PC-3 (cell line): ENCODE results near the gene ADCY5. TPM values are rescaled to one million over a fixed set of nuclear protein-coding genes. Genes with fewer than 3 reads are reported as not detected.

ENCODE experiments used
- ATAC-seq: fragments of 200-7000 bp; cut with Tn5 transposase; 2 replicates; pipeline ENCODE4 v1.9.1; 2020; ENCODE audit warnings: mild to moderate bottlenecking, moderate library complexity
- BruUV-seq: library from RNA; stranded (reverse); fragments of 400-500 nt; replicated peaks from 2 replicates; lab custom pipeline; 2021; lab: Mats Ljungman, UMichigan
- CTCF ChIA-PET: fragments of 300-600 bp; sonication (Branson Sonifier 250); formaldehyde crosslinking; loops from one replicate; lab custom pipeline; 2022; ENCODE audit warnings: antibody characterized with exemption; lab: Charles Lee
- POLR2A ChIA-PET: fragments of 300-600 bp; sonication (Branson Sonifier 250); formaldehyde crosslinking; loops from one replicate; lab custom pipeline; 2022; ENCODE audit warnings: antibody characterized with exemption; ENCODE audit not compliant: unreplicated experiment; lab: Charles Lee
- DNase-seq: peaks from one replicate; pipeline ENCODE4 v3.0.0-alpha.2; 2015
- H2AFZ ChIP-seq: fragments of 300-600 bp; sonication (generic); 2 replicates; pipeline ENCODE4 v1.6.0; 2016; ENCODE audit warnings: antibody characterized with exemption, low read length
- H3F3A ChIP-seq: fragments of 300-600 bp; sonication (generic); one replicate; pipeline ENCODE4 v1.6.0; 2017; ENCODE audit warnings: antibody characterized with exemption, low read length, control low read depth, mild to moderate bottlenecking; ENCODE audit not compliant: unreplicated experiment
- H3K27ac ChIP-seq: fragments of 300-600 bp; sonication (generic); 2 replicates; pipeline ENCODE4 v1.5.1; 2016; ENCODE audit warnings: mild to moderate bottlenecking, low read length
- H3K27me3 ChIP-seq: fragments of 300-600 bp; sonication (generic); 2 replicates; pipeline ENCODE4 v1.6.1; 2016; ENCODE audit warnings: low read length, mixed read lengths
- H3K36me3 ChIP-seq: fragments of 300-600 bp; sonication (generic); 2 replicates; pipeline ENCODE4 v1.6.1; 2016; ENCODE audit warnings: low read depth, mixed run types, low read length, mixed read lengths
- H3K4me1 ChIP-seq: fragments of 300-600 bp; sonication (generic); 2 replicates; pipeline ENCODE4 v1.5.1; 2016; ENCODE audit warnings: low read length; ENCODE audit not compliant: insufficient read depth
- H3K4me2 ChIP-seq: fragments of 300-600 bp; sonication (generic); 2 replicates; pipeline ENCODE4 v1.6.0; 2016; ENCODE audit warnings: low read length
- H3K4me3 ChIP-seq: fragments of 300-600 bp; sonication (generic); 2 replicates; pipeline ENCODE4 v1.5.1; 2016; ENCODE audit warnings: mild to moderate bottlenecking, low read length, mixed read lengths
- H3K79me2 ChIP-seq: fragments of 300-600 bp; sonication (generic); 2 replicates; pipeline ENCODE4 v1.6.1; 2017; ENCODE audit warnings: low read length, mixed read lengths
- H3K9ac ChIP-seq: fragments of 300-600 bp; sonication (generic); 2 replicates; pipeline ENCODE4 v1.6.0; 2016; ENCODE audit warnings: mild to moderate bottlenecking, low read length
- H3K9me2 ChIP-seq: fragments of 300-600 bp; sonication (generic); replicated peaks from 2 replicates; pipeline ENCODE4 v1.6.1; 2016; ENCODE audit warnings: mixed run types, low read length, mixed read lengths
- H3K9me3 ChIP-seq: fragments of 300-600 bp; sonication (generic); 2 replicates; pipeline ENCODE4 v1.6.1; 2016; ENCODE audit warnings: low read length, mixed read lengths
- H4K20me1 ChIP-seq: fragments of 300-600 bp; sonication (generic); 2 replicates; pipeline ENCODE4 v1.6.1; 2016; ENCODE audit warnings: low read length, mixed read lengths
- EZH2 ChIP-seq: fragments of 300-600 bp; sonication (generic); IDR thresholded peaks from one replicate; pipeline ENCODE4 v1.6.1; 2017; ENCODE audit warnings: antibody characterized with exemption, mild to moderate bottlenecking, low read length; ENCODE audit not compliant: unreplicated experiment
- EZH2phosphoT487 ChIP-seq: fragments of 300-600 bp; sonication (generic); IDR thresholded peaks from 2 replicates; pipeline ENCODE4 v1.6.1; 2018; ENCODE audit warnings: mild to moderate bottlenecking, antibody characterized with exemption, low read length, borderline replicate concordance
- intact Hi-C: fragments of 100-400 bp; cut with micrococcal nuclease; formaldehyde crosslinking; loops from 2 replicates; pipeline ENCODE4 v1.9.0; 2023
- total RNA-seq: library from RNA; depleted of rRNA; stranded (reverse); fragments of >200 nt; gene quantifications from 2 replicates; pipeline ENCODE4 v1.2.3, GENCODE V29; 2014
- TF ChIP-seq, protein P1 (sequence below): fragments of 300-600 bp; sonication (generic); conservative IDR thresholded peaks from 2 replicates; pipeline ENCODE4 v1.5.1; 2017; ENCODE audit warnings: antibody characterized with exemption, low read depth, mild to moderate bottlenecking, low read length

ADCY5 gene
- total RNA-seq, 1 experiment from 2014 or later = not detected

DNA sequence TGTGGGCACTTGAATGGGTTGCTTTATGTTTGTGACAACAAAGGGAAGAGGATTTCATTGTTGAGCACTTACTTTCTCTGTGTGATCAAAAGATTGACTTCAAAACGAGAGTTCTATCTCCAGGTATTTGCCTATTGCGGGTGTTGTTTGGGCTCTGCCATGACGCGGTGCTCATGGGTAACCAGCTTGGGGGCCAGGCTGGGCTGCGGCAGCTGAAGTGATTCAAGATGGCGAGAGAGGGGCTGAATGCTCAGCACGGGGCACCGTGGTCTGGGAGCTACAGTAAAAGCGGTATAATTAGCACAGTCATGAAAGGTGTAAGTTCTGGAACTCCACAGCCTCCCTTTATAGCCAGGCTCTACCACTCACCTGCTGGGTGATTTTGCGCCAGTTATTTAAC lies 31.0 kb upstream of the ADCY5 start:
- TF ChIP-seq, protein P1, sequence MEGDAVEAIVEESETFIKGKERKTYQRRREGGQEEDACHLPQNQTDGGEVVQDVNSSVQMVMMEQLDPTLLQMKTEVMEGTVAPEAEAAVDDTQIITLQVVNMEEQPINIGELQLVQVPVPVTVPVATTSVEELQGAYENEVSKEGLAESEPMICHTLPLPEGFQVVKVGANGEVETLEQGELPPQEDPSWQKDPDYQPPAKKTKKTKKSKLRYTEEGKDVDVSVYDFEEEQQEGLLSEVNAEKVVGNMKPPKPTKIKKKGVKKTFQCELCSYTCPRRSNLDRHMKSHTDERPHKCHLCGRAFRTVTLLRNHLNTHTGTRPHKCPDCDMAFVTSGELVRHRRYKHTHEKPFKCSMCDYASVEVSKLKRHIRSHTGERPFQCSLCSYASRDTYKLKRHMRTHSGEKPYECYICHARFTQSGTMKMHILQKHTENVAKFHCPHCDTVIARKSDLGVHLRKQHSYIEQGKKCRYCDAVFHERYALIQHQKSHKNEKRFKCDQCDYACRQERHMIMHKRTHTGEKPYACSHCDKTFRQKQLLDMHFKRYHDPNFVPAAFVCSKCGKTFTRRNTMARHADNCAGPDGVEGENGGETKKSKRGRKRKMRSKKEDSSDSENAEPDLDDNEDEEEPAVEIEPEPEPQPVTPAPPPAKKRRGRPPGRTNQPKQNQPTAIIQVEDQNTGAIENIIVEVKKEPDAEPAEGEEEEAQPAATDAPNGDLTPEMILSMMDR = no peak
- no peaks in the 10 kb centered on the region for H3K4me1 ChIP-seq
- CTCF ChIA-PET = no interaction called here
- H3K9me3 ChIP-seq = no peaks in the 10 kb centered on the region
- H3K27ac ChIP-seq = no peak overlapping the region
- H3F3A ChIP-seq = no peaks in the 10 kb centered on the region
- H3K9me2 ChIP-seq = no peaks in the 10 kb centered on the region
- intact Hi-C loops = no loop called here
- H4K20me1 ChIP-seq = no peaks in the 10 kb centered on the region
- BruUV-seq = no TSS peak
- H3K79me2 ChIP-seq = no peaks in the 10 kb centered on the region
- ATAC-seq (no peak), DNase-seq (no peak)
- no peak overlapping the region for H2AFZ ChIP-seq
- H3K27me3 ChIP-seq = peaks cover 47% of the 10 kb centered on the region
- H3K36me3 ChIP-seq = no peaks in the 10 kb centered on the region
- H3K9ac ChIP-seq = no peak overlapping the region
- POLR2A ChIA-PET = no interaction called here
- no peak overlapping the region for H3K4me2 ChIP-seq
- H3K4me3 ChIP-seq = no peak overlapping the region

GRCh38 chr3:123478314-123478713 lies 29.4 kb upstream of the ADCY5 start:
- peak; percentile 28 for ATAC-seq
- H3F3A ChIP-seq = no peaks in the 10 kb centered on the region
- H3K4me2 ChIP-seq = no peak overlapping the region
- no peaks in the 10 kb centered on the region for H3K4me1 ChIP-seq
- H2AFZ ChIP-seq = no peak overlapping the region
- H3K27ac ChIP-seq = no peak overlapping the region
- no peaks in the 10 kb centered on the region for H4K20me1 ChIP-seq
- no TSS peak for BruUV-seq
- H3K27me3 ChIP-seq = peaks cover 59% of the 10 kb centered on the region
- CTCF ChIA-PET = no interaction called here
- no peaks in the 10 kb centered on the region for H3K9me2 ChIP-seq
- POLR2A ChIA-PET = no interaction called here
- no peaks in the 10 kb centered on the region for H3K9me3 ChIP-seq
- no peak overlapping the region for H3K9ac ChIP-seq
- no peak for DNase-seq
- no peaks in the 10 kb centered on the region for H3K36me3 ChIP-seq
- TF ChIP-seq EZH2phosphoT487 (no peak), EZH2 (no peak)
- TF ChIP-seq, protein P1 = no peak
- no peak overlapping the region for H3K4me3 ChIP-seq
- no peaks in the 10 kb centered on the region for H3K79me2 ChIP-seq
- intact Hi-C loops = no loop called here

DNA sequence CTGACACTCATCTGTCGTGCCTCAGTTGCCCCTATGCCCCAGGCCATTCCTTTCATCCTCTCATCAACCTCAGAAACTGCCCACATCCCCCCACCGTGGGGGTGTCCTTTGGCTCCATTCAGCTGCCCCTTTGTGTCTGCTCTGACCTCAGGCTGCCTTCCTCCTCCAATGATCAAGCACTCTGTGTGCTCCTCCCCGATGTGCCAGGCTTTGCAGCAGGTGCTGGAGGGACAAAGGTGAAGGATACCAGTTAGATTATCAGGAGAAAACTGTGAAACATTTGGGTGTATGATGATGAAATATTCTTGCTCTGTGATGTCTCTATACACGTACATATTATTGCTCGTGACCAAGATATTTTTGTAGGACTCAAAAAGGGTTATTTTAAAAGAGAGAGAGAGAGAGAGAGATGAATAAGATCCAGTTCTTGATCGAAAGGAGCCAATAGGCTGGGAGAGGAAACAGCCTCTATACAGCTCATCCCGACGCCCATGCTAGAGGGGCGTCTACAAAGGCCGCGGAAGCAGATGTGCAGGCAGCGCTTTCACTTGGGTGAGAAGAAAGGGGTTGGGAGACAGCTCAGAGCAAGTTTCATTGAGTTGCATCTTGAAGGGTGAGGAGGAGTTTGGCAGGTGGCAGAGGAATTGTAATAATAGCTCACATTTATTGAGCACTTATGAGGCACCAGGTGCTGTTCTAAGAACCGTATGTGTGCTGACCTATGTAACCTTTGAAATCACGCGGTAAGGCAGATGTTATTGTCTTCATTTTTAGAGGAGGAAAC lies 28.3 kb upstream of the ADCY5 start:
- Histone ChIP-seq H3K9me3 (no peaks in the 10 kb centered on the region), H3K4me2 (no peak overlapping the region), H3K79me2 (no peaks in the 10 kb centered on the region), H3K9me2 (no peaks in the 10 kb centered on the region), H2AFZ (no peak overlapping the region), H3K4me3 (no peak overlapping the region), H3K27ac (no peak overlapping the region), H3K36me3 (no peaks in the 10 kb centered on the region), H3K9ac (no peak overlapping the region), H4K20me1 (no peaks in the 10 kb centered on the region), H3K4me1 (no peaks in the 10 kb centered on the region), H3F3A (no peaks in the 10 kb centered on the region), H3K27me3 (peaks cover 60% of the 10 kb centered on the region)
- POLR2A ChIA-PET = no interaction called here
- no TSS peak for BruUV-seq
- no peak for DNase-seq
- no peak for ATAC-seq
- CTCF ChIA-PET = no interaction called here
- TF ChIP-seq EZH2 = no peak
- TF ChIP-seq, protein P1 = no peak
- no peak for TF ChIP-seq EZH2phosphoT487
- intact Hi-C loops = no loop called here
